Inferior parietal cortex (tissue), 1 donor: Measurements from ENCODE around the gene FNDC3A.
"Not testable (repeated sequence)": the region's sequence is repeated elsewhere in the genome, so short reads cannot be mapped to it uniquely, and the experiment has no call there.

Experiments used
- DNase-seq: peaks from one replicate; pipeline ENCODE4 v3.0.0-alpha.2; 2016; ENCODE audit errors: extremely low spot score

Gene FNDC3A

GRCh38 chr13:49030213-49030612 lies 54.5 kb downstream of the FNDC3A start:
- no peak for DNase-seq

DNA sequence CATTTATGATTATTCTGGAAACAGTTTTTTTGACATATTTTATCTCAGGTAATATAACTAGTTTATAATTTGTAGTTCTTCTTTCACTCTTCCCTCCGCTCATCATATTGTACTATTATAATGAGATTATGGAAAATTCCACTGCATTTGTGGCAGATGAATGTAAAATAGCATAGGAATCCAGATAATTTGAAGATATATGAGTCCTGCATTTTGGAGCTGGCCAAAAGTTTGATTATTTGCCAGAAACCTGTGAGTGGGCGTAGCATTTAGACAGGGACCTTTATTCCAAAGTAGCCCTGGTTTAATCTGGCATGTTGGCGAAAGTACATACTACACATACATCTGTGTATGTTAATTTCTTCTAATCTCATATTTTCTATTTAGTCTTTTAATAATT lies 65.2 kb downstream of the FNDC3A start:
- DNase-seq: no peak

DNA sequence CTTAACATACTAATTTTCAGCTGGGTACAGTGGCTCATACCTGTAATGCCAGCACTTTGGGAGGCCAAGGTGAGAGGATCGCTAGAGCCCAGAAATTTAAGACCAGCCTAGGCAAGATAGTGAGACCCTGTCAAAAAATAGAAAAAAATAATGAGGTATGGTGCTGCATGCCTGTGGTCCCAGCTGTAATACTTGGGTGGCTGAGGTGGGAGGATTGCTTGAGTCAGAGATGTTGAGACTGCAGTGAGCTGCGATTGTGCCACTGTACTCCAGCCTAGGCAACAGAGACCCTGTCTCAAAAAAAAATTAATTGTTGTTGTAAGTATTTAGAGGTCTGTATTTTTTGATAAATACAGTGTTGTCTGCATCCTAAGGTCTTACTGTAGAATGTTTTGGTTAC lies 66.8 kb downstream of the FNDC3A start:
- no peak for DNase-seq

GRCh38 chr13:49044008-49044407 lies 68.3 kb downstream of the FNDC3A start:
- no peak for DNase-seq

DNA sequence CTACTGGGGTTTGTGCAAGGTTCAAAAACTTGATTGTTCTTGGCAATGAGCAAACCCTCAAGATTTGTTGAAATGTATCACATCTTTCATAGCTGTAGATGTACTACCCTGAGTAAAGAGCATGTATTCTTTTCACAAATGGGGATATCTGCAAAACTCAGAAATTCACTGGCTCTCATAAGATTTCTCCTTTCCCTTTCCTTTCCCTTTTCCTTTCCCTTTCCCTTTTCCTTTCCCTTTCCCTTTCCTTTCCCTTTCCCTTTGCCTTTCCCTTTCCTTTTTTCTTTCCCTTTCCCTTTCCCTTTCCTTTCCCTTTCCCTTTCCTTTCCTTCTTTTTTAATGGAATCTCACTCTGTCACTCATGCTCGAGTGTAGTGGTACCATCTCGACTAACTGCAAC lies 69.1 kb downstream of the FNDC3A start:
- no peak for DNase-seq

- DNase-seq: no peak
These were observed 70.3 kb downstream of the FNDC3A start for GRCh38 chr13:49046002-49046401.

- DNase-seq: no peak
These were observed 70.8 kb downstream of the FNDC3A start for GRCh38 chr13:49046519-49046918.

DNA sequence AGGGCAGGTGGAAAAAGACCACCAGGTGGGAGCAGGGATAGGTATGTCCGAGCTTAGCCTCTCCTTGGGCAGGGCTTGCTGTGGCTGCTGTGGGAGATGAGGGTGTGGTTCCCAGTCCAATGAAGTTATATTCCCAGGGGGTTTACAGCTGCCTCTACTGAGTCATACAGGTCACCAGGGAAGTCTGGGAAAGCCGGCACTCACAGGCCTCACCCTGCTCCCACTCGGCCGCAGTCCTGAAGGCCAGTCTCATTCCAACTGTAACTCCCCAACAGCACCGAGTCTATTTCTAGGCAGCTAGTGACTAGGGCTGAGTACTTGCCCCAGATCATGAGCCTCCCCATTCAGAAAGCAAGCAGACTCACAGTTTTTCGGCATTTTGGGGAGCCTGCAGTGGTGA lies 77.1 kb downstream of the FNDC3A start:
- no peak for DNase-seq

DNA sequence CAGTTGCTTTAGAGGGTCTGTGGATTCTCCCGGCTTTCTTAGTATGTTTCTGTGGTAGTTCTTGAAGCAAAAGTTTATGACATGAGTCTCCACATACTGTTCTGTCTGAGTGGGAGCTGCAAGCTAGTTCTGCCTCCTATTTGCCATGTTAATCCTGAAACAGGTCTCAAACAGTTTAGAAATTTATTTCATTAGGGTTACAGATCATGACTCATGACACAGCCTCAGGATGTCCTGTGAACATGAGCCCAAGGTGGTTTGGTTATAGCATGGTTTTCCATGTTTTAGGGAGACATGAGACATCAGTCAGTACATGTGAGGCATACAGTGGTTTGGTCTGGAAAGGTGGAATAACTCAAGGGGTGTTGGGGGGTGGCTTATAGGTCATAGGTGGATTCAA lies 77.5 kb downstream of the FNDC3A start:
- DNase-seq: no peak

DNA sequence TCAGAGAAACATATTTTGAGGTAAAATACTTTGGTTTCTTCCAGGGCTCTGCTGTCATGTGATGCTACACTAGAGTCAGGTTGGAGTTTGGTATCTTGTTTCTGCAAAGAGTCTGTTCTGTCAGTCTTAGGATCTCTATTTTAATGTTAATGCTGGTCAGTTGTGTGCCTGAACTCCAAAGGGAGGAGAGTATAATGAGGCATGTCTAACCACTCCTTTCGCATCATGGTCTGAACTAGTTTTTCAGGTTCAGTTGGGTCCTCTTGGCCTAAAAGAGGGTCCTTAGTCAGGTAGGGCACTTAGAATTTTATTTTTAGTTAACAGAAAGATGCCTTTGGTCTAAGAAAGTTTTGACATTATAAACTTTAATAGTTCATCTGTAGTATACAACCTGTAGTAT lies 78.2 kb downstream of the FNDC3A start:
- no peak for DNase-seq

- DNase-seq: no peak
These were observed 79.3 kb downstream of the FNDC3A start for GRCh38 chr13:49055021-49055420.

DNA sequence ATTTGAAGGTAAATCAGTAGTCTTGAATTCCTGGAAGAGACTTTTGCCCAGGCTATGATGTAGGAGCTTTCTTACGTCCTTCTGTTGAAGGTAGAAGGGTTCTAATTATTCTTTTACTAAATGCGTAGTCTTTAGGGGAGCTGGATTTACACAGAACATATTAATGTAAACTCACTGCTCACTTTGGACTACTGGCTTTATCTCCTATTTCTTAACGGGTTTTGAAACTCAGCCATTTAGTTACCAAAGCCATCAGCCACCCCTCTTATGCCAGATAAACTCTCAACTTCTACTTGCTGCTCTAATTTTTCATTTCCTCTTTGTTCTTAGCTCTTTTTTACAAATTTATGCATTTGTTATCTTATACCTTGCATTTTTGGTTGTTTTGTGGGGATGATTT lies 81.5 kb downstream of the FNDC3A start:
- DNase-seq: no peak

DNA sequence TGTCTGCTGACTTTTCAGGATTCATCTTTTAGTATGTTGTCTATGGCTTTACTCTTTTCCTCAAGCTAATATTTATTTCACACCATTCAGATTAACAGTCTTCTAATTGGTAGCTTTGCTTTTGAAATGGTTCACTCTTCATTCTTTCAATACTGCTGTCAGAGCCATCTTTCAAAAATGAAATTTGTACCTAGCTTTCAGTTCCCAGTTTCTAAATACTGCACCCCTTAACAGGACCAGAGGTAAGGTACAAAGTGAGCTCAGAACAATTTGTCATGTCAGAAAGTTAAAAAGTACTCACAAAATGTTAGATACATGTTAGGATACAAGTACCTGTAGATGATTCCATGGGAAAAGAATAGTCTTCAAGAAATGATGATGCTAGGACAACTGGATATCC lies 83.0 kb downstream of the FNDC3A start:
- no peak for DNase-seq

DNA sequence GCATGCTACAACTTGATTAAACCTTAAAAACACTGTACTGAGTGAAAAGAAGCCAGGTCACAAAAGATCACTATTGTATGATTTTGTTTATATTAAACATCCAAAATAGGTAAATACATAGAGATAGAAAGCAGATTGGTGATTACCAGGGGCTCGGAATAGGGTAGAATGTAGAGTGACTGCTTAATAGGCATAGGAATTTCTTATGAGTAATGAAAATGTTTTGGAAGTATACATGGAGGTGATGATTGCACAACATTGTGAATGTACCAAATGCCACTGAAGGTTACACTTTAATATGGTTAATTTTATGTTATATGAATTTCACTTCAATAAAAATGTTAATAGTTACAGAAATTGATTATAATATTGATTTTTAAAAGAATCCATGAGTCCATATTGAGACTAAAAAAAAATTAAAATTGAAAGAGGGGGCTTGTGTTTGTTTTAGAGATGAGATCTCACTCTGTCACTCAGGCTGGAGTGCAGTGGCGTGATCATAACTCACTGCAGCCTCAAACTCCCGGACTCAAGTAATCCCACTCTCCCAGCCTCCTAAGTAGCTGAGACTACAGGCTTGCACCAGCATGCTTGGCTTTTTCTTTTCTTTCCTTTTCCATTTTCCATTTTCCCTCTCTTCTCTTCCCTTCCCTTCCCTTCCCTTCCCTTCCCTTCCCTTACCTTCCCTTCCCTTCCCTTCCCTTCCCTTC lies 85.1 kb downstream of the FNDC3A start:
- DNase-seq: no peak

GRCh38 chr13:49061388-49061752 lies 85.7 kb downstream of the FNDC3A start:
- DNase-seq: not testable (repeated sequence)

DNA sequence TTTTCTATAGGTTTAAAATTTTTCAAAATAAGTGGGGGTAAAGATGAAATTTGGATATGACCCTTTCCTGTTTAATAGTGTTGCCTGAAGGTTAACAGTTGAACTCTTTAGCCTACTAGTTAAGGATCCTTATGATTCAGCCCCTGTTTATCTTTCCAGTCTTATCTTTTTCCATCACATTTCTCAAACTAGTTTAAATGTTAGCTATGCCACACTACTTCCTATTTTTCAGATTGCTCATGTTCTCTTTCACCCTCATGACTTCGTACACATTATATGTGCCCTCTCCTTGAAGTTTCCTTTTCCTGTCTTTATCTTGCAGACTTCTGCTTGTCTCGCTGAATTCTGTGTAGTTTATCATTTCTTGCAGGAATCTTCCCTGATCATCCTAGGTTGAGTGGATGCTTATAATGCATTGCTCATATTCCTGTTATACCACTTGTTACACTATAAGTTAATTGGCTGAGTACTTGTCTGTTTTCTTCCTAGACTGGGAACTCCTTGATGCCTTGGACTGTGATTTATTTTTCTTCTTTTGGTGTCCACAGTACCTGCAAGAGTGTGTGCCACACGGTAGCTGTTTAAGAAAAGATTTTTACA lies 86.7 kb downstream of the FNDC3A start:
- no peak for DNase-seq

GRCh38 chr13:49063011-49063410 lies 87.3 kb downstream of the FNDC3A start:
- DNase-seq: no peak

DNA sequence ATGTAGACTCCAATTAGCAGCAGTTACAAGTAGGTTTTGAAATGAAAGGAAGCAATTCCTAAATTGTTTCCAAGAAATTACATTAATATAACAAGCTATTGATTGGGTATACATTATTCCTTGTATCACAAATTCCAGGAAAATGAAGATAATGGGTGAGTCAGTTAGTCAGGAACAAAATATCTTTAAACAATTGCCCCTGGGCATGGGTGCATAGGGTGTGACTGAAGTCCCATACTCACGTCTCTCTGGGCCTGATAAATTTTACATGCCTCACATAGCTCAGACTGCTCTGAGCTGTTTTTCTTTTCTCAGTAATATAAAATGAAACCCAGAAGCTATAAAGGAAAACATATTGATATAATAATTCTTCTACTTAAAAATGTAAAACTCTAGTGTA lies 87.8 kb downstream of the FNDC3A start:
- no peak for DNase-seq

DNA sequence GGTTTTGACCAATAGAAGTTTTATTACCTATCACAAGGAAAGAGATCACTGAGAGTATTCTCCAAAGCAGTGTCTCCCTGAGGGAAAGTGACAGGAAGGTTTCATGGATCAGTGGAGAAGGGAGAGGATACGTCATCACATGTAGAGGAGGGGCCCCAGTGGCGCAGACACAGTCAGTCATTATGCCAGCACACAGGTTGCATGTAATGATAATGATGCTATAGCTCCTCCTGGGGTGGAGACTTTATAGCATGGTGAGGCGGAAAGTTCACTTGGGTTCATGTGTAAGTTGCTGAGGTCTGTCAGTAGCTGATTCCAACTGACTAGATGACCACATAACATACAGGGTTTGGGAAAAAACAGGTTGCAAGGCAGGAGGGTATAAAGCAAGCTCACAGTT lies 88.8 kb downstream of the FNDC3A start:
- no peak for DNase-seq

DNA sequence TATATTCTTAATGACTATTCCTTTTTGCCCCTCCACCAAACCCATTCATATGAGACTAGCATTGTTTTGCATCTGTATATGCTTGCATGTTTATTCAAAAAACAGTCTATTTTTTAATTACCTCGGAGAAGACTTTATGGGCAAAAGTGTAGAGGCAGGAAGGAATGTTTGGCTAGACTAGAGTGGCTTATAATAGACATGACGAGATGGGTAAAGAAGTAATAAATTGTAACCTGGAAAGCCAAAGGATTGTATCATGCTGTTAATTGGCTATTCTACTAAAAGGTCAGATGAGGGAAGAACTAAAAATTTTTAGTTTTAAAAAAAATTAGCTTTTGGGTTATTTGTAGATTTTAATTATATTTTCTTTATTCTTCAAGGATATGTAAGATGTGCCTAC lies 91.1 kb downstream of the FNDC3A start:
- DNase-seq: no peak

DNA sequence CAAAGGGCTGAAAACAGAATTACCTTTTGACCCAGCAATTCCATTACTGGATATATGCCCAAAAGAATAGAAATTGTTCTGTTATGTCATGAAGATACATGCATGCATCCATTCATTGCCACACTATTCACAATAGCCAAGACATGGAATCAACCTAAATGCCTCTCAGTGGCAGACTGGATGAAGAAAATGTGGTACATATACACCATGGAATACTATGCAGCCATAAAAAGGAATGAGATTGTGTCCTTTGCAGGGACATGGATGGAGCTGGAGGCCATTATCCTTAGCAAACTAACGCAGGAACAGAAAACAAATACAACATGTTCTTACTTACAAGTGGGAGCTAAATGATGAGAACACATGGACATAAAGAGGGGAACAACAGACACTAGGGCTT lies 92.8 kb downstream of the FNDC3A start:
- not testable (repeated sequence) for DNase-seq

- DNase-seq: not testable (repeated sequence)
These were observed 94.3 kb downstream of the FNDC3A start for GRCh38 chr13:49070021-49070420.

- DNase-seq: no peak
These were observed 95.7 kb downstream of the FNDC3A start for GRCh38 chr13:49071341-49071937.
